GM18526 (cell line): Measurements from ENCODE around the gene MAN2A2.

Experiments used
- POLR2A ChIP-seq: IDR thresholded peaks from 3 replicates; pipeline ENCODE4 v1.6.1; 2011; ENCODE audit not compliant: insufficient read length; ENCODE audit errors: extremely low read depth

Gene MAN2A2

GRCh38 chr15:90869140-90869541 is 34.0 kb upstream of the MAN2A2 start:
- no peak for TF ChIP-seq POLR2A

DNA sequence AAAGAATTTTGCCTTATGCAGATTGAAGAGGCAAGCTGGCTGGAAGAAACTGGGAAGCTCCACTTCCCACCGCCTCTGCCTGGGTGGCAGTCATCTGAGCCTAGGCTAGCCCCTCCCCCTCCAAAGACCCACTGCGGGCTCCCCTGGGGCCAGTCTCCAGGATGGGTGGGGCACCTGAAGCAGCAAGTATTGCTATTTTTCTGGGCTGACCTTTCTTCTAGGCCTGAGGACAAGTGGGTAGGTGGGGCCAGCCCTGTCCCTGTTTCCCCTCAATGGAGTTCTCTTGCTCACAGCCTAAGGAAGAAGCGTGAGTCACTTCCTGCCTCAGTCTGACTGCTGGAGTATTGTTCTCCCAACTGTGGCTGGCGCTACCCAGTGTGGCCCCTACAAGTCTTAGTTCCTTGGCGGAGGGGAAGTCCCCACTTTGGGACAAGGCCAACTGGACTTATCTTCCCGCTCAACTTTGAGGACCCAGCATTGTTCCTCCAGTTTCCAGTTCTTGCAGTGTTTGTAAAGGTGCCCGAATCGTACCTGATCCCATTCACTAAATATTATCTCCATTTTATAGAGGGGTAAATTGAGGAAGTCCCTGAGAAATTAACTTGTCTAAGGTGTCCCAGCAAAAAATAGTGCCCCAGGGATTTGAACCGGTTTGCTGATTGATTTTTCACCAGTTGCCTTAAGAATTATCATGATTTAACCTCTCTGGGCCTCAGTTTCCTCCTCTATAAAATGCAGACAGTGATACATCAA is 33.3 kb upstream of the MAN2A2 start:
- no peak for TF ChIP-seq POLR2A

DNA sequence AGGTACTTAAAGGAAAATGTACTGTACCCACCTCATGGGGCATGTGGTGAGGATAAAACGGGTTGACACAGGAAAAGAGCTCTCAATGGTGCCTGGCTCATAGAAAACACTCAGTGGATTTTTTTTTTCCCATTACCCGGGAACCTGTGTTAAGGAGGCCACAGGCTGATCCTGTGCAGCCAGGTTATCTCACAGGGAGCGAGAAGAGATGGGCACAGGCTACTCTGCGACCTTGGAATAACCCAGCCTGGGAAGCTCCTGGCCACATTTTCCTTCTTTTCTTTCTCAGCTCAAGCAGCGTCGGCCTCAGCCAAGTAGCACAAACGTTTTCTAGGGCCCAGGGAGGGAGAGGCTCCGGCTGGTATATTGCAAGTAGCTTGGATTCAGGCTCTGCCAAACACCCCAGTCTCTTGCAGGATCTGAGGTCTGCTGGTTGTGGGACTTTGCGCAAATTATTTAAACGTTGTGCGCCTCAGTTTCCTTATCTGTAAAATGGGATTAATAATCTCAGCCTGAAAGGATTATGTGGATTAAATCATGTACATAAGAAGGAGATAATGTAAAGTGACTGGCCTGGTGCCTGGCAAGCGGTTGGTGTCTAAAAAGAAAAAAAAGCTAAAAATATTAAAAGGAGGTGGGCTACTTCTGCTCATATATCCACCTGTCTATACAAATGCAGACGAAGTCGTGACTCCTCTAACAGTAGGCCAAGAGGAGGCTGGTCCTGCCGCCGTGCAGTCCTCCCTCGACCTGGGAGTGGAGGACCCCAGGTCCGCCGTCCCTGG is 32.6 kb upstream of the MAN2A2 start:
- TF ChIP-seq POLR2A, result no peak

GRCh38 chr15:90871139-90871715 is 31.9 kb upstream of the MAN2A2 start:
- peak; percentile 24 for TF ChIP-seq POLR2A

DNA sequence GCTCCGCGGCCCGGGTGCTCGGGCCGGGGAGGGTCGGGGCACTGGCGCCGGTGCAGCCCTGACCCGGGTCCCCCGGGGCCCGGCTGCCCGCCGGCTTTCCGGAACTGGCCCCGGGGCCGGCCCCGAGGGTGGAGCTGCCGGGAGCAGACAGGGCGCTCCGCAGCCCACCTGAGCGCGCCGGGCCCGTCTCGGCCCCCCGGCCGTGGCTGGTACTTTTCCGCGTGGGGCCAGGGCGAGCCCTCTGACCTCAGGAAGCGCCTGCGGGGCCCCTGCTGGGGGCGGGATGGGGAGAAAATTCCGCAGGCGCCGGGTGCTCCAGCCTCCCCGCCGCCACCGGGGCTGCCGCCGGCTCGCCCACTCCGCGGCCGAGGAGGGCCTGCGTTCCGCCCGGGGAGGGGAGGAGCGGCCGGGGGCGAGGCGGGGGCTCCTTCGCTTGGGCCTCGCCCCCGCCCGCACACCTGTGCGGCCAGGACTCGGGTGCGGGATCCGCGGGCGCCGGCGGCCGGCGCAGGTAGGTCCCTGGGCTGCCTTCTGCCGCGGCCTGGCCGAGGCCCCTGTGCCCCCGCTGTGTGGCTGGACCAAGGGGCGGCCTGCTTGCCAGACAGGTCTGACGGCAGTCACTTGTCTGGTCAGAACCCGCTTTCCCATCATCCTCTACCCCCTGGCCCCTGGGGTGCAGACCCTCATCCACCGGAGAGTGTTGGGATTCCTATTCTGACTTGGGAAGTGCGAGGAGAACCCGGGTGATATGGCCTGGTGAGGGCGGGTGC is 31.2 kb upstream of the MAN2A2 start:
- peak; percentile 7 for TF ChIP-seq POLR2A

DNA sequence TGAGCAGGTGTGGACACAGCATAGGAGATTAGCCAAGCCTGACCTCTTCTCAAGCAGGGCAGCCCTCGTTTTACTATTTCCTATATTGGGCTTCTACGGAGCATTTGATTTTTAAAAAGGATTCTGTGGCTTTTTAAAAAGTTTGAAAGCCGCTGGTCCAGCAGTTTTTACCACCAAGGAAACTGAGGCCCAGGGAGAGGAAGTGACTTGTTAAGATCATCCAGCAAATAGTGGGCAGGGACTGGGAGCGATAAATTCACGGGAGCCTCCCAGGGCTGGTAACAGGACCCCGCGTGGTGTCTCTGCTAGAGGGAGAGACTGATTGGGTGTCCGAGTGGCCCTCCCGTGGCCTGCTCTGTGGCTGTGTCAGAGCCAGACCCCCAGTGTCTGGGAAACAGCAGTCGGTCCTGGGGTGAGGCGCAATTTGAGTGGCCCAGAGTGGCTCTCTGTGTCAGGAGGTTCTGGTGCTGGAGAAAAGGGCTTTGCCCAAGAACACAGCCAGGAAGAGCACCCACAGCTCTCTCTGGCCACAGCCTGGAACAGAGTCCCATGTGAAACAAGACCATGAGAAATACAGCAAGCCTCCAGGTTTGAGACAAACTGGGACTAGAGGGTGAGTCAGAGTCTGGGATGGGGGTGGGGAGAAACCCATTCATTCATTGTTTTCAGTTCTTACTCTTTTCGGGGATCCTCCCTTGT is 30.5 kb upstream of the MAN2A2 start:
- TF ChIP-seq POLR2A, result no peak

DNA sequence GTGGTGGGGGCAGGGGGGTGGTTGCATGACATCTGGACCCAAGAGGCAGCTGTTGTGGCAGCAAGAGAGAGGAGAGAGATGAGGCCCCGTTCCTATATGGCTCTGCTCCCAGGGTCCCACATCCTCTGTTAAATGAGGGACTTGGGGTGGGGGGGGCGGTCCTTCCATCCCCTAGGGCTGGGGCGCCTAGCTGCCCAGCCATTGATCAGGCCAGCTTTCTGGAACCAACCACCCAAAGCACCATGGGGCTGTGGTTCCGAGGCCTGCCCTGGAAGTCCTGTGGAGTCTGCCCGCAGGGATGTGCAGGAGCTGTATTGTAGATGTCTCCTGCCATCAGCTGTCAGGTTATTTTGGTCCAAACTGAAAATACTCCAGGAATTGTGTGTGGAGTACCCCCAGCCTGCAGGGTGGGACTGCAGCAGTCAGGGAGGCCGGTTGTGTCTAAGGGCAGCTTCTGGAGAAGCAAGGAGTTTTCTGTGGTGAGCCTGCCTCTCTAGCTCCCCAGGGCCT is 29.6 kb upstream of the MAN2A2 start:
- no peak for TF ChIP-seq POLR2A

GRCh38 chr15:90873998-90874605 is 29.0 kb upstream of the MAN2A2 start:
- no peak for TF ChIP-seq POLR2A

GRCh38 chr15:90875549-90875981 is 27.5 kb upstream of the MAN2A2 start:
- no peak for TF ChIP-seq POLR2A

GRCh38 chr15:90876046-90876445 is 27.1 kb upstream of the MAN2A2 start:
- TF ChIP-seq POLR2A, result no peak

DNA sequence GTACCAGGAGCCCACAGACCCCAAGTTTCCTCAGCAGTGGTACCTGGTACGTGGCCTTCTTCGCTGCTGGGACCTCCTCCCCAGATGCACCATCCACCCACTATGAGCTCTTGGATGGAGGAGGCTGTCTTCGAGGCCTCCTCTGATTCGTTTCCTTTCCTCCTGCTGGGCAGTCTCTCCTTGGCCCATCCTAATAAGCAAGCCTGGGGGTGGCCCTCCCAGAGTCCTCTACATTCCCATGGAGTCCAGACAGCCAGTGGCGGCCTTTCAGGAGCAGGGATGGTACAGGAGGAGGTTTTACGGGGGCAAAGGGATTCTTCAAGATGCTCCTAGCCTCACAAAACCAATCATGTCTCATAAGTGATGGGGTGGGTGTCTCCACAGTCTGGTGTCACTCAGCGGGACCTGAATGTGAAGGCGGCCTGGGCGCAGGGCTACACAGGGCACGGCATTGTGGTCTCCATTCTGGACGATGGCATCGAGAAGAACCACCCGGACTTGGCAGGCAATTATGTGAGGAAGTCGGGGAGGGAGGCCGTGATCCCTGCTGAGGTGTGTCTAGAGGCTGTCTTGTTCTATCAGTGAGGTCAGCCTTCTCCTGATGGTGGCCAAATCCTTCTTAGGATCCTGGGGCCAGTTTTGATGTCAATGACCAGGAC is 26.5 kb upstream of the MAN2A2 start:
- no peak for TF ChIP-seq POLR2A

GRCh38 chr15:90877315-90877714 is 25.8 kb upstream of the MAN2A2 start:
- TF ChIP-seq POLR2A, result no peak

DNA sequence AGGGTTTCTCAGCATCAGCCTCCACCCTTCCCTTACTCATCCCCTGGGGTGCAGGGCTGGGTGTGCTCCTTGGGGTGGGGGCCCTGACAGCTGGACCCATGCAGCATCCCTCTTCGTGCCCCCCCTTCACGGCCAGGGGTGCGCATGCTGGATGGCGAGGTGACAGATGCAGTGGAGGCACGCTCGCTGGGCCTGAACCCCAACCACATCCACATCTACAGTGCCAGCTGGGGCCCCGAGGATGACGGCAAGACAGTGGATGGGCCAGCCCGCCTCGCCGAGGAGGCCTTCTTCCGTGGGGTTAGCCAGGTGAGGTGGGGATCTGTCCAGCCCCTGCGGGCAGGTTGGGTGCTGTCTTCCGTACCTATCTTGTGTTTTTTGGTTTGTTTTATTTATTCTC is 25.1 kb upstream of the MAN2A2 start:
- no peak for TF ChIP-seq POLR2A

GRCh38 chr15:90878660-90879059 is 24.4 kb upstream of the MAN2A2 start:
- no peak for TF ChIP-seq POLR2A
